Measurements from ENCODE around the gene VMP1.
"Not testable (repeated sequence)": the region's sequence is repeated elsewhere in the genome, so short reads cannot be mapped to it uniquely, and the experiment has no call there.

The VMP1 gene

DNA sequence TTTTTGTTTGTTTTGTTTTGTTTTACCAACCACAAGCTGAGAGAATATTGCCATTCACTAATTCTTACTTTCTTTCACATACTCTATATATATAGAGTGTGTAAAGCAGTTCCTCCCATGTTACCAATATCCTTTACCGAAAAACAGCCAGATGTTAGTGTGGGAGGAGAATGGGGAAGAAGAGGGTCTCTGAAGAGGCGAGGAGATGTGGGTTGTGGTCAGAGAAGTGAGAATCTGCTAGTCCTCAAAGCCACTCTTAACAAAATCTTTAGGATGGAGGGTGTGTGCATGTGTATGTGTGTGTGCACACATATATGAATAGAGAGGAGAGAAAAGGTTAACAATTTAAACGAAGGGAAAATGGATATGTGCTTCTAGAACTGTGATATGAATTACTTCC, 104.7 kb downstream of the VMP1 start:
- DNase-seq (ENCODE audit: low spot score): no peak

DNA sequence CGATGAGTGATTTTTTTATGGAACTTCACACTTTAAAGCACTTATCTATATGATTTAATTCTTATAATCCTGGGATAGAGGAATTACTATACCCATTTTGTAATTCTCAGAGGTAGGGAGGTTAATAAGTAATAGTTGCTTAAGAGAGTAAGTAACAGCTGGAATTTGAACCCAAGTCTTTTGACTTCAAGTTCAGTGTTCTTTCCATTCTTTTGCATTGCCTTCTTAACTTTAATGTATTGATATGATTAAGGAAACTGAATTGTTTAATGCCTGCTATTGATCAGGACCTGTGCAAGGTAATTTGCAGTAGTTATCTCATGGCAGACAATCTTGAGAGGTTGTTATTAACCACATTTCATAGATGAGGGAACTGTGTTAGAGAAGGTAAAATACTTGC, 106.8 kb downstream of the VMP1 start:
- no peak for DNase-seq (ENCODE audit: low spot score)

DNA sequence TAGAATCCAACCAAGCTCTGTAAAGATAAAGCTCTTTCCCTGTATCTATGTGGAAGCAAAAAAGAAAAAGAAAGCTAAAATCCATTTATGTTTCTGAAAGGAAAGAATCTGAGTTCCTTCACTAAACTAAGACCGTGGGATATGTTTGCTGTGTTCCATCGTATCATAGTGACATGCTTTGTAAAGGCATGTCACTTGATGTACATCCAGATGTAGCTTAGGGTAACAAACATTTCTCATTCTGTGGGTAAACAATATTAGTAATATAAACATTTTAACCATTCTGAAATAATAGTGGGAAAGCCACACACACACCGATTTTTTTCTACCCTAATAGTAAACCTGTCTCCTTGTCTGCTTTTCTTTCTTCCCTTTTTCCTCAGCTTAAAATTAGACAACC, 107.2 kb downstream of the VMP1 start:
- no peak for DNase-seq (ENCODE audit: low spot score)

DNA sequence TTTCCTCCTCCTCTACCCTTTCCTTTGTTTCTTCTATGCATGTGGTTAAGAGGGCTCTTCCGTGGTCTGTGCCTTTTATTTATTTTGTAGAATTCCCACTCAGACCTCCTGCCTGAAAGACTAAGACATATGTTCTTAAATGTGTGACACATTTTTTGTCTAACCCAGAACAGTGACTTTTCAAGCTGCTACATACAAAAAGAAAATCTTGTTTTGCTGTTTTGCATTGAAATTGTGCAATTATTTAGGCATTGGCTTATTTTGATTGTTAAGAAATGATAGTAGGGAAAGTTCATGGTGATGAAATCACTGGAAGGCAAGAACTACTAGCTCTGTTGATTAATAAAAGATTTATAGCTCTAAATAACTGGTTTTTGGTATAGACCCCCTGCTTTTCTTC, 108.5 kb downstream of the VMP1 start:
- DNase-seq (ENCODE audit: low spot score): no peak

DNA sequence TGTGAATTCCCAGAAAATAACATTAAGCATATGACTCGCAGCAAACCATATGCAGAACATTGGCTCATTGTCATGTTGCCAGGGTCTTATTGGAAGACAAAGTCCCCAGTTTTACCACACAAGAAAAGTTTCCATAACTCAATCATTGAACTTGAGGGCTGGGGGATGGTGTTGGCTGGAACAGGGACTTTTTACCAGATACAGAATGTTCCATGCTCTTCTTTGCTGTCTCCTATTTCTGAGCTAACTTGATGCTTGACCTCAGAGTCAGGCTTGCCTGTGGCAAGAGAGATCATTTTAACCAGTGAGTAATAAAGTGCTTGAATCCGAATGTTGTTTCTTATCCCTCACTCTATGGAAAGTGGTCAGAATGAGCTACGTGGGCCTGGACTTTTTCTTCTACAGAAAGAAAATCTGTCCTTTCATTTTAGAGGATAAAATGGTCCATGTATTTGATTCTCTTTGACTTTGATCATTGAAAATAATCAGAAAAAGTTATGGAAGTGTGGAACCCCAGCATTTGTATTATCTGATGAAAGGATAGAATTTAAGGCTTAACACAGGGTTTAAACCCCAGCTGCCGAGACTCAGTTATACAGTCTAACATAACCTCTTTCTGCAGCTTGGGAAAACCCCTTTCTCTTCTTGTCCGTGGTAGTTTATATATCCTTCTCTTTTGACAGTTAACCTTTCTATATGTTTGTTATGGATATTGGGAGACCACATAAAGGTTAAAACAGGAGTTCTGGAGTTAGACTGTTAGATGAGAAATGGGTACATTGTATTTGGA, 118.3 kb downstream of the VMP1 start:
- DNase-seq (ENCODE audit: low spot score): peak; percentile 31

DNA sequence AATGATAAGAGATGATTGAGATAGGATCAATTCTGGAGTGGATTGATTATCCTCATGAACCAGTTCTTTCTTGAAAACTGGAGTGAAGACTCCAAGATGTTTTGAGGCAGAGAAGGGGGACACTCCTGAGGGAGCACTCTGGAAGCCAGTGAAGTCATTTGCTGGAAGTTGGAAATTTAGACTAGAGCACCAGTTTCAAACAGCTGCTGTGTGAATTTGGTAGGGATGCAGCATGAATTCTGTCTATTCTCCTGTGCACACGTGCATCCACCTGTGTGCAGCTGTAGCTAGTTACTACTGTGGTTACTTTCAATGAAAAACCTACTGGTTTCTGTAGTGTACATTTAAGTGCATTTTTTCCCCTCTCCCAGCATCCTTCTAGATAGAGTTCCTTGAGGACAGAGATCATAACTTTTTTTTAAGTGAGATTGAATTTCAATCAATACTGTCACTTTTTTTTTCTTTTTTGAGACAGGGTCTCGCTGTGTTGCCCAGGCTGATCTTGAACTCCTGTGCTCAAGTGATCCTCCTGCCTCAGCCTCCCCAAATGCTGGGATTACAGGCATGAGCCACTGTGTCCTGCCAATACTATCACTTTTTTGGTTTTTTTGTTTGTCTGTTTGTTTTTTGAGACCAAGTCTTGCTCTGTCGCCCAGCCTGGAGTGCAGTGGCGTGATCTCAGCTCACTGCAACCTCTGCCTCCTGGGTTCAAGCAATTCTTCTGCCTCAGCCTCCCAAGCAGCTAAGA, 119.4 kb downstream of the VMP1 start:
- DNase-seq (ENCODE audit: low spot score): no peak

DNA sequence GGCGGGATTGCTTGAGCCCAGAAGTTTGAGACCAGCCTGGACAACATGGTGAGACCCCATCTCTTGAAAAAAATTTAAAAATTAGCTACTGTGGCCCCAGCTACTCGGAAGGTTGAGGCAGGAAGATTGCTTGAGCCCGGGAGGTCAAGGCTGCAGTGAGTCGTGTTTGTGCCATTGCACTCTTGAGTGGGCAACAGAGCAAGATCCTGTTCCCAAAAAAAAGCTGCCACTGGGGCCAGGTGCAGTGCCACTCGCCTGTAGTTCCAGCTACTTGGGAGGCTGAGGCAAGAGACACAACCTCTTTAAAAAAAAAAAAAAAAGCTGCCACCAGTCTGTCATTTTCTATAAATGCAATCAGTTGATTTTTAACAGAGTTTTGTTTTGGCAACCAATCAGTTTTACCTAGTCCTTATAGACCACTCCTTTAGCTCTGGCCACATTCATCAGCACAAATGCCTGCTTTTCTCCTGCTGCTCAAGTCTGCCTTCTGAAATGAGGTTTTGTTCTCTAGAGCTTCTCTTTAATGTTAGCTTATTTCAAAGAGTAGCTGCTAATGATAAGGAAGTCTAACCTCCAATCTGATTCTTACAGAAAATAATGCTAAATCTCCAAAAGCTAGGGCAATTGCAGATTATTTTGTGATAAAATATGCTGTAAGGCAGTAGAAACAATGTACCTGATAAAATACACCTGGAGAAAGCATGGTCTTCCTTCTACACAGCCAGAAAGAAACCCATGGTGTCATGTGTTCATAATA, 120.4 kb downstream of the VMP1 start:
- DNase-seq (ENCODE audit: low spot score): peak; percentile 87

DNA sequence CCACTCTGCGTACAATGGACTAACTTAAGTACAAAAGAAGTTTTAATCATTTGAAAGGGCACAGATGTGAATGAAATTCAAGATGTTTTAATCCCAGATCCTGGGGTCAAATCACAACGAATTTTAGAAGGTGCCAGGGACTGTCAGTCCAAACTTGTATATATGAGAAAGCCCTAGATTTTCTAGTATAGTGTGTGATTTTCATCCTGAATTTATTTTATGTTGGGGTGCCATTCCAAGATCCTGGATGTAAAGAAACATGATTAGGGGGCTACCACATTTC, 121.0 kb downstream of the VMP1 start:
- DNase-seq (ENCODE audit: low spot score): no peak

DNA sequence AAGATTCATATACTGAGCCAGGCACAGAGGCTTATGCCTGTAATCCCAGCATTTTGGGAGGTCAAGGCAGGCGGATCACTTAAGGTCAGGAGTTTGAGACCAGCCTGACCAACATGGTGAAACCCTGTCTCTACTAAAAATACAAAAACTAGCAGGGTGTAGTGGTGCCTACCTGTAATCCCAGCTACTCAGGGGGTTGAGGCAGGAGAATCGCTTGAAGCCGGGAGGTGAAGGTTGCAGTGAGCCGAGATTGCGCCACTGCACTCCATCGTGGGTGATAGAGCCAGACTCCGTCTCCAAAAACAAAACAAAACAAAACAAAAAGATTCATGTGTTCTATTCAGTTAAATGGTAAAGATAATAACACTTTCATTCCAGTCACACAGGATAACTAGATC, 121.4 kb downstream of the VMP1 start:
- DNase-seq (ENCODE audit: low spot score): not testable (repeated sequence)

DNA sequence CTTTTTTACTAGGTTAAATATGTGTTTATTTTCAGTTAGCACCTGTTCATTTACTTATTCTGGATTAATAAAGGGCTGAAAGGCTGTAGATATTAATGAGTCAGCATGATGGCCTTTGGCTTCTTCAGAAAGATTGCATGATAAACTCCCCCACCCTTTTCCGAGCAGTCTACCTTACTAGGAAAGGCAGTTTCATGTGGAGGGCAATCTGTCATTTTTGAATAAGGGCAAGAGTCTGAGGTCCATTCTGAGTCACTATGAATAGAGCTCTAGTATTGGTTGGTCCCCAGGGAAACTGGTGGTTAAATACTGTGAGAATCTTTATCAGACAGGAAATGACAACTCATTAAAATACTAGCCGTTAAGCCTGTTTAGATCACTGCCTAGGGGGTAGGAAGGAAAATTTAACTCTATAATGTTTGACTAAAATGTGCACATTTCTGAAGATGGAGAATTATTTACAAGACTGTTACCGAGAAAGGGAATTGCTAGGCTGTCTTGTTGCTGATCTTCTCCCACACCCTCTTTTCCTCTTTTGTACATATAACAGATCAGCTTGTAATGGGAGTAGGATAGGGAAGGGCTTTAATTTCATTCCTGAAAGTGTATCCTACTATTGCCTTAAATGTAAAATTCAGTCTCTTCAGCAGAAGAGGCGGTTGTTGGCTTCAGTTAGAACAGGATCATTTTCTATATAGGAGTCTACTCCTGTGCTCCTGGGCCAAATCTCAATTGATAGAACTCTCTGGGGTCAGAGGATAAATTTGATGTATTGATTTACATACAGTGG, 122.0 kb downstream of the VMP1 start:
- peak; percentile 100 for DNase-seq (ENCODE audit: low spot score)

DNA sequence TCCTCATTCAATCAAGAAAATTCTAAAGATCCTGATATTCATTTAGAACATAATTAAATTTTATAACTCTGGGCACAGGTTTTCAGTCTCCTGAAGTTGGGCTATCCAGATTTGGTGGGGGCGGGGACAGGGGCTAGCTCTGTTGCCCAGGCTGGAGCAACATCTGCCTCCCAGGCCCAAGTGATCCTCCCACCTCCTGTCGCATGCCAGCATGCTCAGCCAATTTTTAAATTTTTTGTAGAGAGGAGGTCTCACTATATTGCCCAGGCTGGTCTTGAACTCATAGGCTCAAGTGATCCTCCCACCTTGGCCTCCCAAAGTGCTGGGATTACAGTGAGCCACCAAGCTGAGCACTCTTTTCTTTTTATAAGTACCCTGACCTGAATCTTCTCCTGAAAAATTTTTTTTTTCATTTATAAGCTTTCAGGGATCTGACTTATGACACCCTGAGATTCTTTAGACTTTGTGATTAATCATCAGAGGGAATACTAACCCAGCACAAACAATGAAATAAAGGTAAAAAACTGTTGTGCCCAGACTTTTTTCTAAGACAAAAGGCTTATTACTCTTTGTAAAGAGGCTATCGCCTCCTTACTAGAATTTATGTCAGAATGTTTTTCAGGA, 122.7 kb downstream of the VMP1 start:
- DNase-seq (ENCODE audit: low spot score): peak; percentile 79

DNA sequence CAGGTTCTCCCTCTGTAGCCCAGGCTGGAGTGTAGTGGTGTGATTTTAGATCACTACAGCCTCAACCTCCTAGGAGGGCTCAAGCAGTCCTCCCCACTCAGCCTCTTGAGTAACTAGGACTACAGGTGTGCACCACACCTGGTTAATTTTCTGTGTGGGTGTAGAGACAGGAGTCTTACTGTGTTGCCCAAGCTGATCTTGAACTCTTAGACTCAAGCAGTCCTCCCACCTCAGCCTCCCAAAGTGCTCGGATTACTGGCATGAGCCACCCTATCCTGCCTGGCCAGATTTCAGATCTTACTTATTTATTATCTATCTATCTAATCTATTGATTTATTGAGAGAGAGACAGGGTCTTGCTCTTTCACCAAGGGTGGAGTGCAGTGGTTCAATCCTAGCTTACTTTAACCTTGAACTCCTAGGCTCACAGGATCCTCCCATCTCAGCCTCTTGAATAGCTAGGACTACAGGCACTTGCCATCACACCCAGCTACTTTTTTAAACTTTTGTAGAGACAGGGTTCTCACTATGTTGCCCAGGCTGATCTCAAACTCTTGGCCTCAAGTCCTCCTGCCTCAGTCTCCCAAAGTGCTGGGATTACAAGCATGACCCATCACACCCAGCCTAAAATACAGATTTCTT, 123.5 kb downstream of the VMP1 start:
- no peak for DNase-seq (ENCODE audit: low spot score)

DNA sequence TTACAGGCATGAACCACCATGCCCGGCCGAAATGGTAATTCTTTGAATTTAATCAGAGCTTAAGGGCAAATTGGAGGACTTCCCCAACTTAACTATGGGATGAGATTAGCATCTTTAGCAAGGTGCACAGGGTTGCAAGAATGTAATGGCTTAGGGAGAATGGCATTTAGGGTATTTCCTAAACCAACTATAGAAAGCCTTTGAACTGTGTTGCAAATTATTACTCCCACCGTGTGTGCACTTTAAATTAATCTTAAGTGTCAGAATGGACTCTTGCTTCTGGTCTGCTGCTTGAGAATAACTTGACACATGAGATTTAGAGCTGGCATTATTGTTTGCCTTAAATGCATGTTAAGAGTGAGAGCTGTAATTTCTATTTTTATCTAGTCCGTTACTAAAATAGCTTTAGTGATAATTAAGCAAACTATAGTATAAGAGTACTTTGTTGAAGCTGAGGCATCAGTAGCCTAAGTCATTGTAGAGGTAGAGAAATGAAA, 125.5 kb downstream of the VMP1 start:
- DNase-seq (ENCODE audit: low spot score): peak; percentile 67

DNA sequence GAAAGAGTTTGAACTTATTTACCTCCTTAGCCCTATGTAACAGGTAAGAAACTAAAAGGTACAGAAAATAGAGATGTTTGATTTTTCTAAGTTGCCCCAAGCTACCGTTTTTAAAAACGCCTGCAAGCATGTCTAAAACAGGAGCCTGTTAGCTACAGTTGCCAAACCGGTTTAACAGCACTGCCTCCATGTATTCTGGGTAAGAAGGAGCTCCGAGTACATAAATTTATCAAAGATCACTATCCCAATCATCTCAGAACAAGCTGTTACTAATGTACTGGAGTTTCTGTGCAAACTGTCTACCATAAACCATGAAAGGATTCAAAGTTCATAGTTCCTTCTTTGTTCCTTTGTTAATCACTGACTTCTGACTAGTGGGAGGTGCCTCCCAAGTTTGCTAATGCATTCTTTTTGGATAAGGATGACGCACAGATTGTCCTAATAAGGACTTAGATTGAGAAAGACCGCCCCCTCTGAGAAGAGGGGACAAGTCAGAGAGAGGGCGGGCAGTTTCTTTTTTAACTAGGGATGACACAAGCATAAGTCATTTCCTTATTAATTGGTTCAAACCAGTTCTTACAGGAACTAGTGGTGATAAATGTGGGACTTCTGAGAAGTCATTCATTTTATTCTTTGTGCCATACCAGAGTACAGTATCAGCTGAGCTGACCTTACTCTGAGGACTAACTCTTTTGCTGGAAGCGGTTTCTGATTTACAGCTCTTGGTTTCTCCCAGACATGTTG, 130.0 kb downstream of the VMP1 start:
- peak; percentile 100 for DNase-seq (ENCODE audit: low spot score)

DNA sequence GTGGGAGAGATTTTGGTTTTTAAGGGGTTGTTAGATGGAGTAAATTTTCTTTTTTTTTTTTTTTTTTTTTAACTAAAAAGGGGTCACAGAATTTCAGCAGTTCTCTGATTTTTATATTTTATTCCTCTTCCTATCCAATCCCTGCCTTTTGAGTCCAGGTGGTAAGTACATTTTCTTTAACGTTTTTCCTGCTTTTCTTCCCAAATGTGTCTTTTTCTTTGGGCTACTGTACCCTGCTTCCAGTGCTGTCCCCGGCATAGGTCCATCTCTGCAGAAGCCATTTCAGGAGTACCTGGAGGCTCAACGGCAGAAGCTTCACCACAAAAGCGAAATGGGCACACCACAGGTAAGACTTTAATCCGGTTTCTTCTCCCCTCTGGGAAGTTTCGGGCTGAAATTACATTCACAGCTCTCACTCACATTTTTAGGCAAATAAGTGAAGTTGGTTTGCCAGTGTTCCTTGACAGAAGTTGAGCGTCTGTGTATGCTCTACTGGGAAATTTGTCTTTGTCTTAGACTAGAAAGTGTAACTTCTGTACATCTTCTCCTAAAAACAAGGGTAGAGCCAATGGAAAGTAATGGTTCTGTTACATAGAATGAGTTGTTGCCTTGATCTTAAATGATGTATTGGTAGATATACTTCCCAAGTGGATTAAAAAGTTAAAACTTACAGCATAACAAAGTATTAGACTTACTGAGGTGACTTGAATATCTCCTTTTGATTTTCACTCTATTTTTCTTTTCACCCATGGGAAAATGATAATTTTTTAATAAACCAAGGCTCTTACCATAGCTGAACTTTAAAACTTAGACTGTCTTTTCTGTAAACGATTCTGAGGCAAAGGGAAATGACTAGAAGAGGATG, 130.8 kb downstream of the VMP1 start:
- DNase-seq (ENCODE audit: low spot score): peak; percentile 61

DNA sequence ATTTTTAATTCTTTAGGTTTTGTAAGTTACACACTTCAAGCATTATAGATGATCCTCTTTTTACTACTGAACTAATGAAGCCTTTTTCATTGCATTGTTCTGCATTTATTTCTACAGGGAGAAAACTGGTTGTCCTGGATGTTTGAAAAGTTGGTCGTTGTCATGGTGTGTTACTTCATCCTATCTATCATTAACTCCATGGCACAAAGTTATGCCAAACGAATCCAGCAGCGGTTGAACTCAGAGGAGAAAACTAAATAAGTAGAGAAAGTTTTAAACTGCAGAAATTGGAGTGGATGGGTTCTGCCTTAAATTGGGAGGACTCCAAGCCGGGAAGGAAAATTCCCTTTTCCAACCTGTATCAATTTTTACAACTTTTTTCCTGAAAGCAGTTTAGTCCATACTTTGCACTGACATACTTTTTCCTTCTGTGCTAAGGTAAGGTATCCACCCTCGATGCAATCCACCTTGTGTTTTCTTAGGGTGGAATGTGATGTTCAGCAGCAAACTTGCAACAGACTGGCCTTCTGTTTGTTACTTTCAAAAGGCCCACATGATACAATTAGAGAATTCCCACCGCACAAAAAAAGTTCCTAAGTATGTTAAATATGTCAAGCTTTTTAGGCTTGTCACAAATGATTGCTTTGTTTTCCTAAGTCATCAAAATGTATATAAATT, 132.3 kb downstream of the VMP1 start:
- peak; percentile 67 for DNase-seq (ENCODE audit: low spot score)

DNA sequence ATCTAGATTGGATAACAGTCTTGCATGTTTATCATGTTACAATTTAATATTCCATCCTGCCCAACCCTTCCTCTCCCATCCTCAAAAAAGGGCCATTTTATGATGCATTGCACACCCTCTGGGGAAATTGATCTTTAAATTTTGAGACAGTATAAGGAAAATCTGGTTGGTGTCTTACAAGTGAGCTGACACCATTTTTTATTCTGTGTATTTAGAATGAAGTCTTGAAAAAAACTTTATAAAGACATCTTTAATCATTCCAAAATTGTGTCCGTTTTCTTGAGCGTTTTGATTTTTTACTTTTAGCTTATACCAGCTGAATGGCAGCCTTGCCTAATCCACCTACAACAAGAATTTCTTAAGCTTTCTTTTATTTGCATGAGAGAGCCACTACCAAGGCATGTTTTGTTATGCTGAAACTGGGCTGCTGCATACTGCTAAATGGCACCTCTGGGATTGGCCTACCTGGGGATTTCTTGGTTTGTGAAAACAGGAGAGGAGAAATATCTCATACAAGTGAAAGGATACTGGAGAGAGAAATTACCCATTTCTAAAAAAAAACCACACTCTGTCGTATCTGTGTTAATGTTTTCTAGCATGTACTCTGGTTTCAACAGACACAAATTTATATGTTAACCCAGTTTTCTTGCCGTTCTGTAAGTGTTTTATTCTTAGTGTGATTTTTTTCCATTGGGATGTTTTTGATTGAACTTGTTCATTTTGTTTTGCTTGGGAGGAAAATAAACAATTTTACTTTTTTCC, 133.1 kb downstream of the VMP1 start:
- DNase-seq (ENCODE audit: low spot score): peak; percentile 63
